Measurements from ENCODE around the gene PTPRB.

DNA sequence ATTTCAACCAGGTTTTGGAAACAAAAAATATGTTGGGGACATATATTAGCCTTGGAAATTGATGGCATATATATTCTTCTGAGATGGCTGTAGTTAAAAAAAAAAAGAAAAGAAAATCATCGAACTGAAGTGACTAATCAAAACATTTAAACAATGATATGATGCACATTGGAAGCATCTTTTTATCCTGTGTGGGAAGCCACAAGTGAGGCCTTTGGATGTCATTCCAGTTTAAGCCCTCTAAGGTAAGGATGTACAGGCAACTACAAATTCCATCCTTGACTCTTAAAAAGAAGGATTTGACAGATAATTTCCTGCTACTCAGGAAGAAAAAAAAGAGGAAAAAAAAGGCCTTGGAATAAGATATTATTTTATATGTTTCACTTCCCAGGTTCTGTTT, 9.6 kb upstream of the PTPRB start:
- no peak for TF ChIP-seq POLR2A (IDR thresholded peaks at IDR 0.05)
- TF ChIP-seq, protein P1, sequence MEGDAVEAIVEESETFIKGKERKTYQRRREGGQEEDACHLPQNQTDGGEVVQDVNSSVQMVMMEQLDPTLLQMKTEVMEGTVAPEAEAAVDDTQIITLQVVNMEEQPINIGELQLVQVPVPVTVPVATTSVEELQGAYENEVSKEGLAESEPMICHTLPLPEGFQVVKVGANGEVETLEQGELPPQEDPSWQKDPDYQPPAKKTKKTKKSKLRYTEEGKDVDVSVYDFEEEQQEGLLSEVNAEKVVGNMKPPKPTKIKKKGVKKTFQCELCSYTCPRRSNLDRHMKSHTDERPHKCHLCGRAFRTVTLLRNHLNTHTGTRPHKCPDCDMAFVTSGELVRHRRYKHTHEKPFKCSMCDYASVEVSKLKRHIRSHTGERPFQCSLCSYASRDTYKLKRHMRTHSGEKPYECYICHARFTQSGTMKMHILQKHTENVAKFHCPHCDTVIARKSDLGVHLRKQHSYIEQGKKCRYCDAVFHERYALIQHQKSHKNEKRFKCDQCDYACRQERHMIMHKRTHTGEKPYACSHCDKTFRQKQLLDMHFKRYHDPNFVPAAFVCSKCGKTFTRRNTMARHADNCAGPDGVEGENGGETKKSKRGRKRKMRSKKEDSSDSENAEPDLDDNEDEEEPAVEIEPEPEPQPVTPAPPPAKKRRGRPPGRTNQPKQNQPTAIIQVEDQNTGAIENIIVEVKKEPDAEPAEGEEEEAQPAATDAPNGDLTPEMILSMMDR (IDR thresholded peaks at IDR 0.05) = no peak

Measured in adrenal gland (tissue), 5 donors.